ENCODE results near the gene MAP3K7CL.

Gene MAP3K7CL

DNA sequence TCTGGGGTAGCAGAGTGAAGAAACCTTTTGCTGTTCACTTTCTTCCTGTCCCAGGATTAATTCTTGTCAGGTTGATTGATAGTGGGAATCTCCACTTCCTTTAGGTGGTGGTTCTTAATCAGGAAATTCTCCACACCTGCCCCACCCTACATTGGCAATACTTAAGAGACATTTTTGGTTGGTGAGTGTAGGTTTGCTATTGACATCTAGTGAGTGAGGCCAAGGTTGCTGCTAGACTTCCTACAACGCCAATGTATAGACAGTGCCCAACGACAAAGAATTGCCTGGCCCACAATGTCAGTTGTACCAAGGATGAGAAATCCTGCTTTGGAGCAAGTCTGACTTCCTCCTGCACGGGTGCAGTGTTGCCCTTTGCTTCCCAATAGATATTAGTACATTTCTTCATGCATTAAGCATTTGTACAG, 38.5 kb downstream of the MAP3K7CL start:
- DNase-seq (ENCODE audit: low spot score) = no peak

DNA sequence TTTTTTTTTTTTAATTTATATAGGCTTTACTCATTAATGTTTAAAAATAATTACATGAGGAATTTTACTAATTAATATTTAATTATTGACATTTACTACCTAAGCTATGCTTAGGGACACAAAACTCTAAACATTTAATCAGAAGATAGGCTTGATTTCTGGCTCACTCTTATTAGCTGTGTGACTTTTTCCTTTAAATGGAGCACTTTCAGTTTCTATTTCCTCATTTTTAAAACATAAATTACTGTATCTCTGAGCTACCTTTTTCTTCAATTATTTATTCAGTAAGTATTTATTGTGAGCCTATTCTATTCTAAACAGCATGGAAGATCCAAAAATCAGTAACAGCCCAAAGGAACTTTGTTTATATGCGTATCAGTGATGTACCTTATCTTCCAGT, 40.5 kb downstream of the MAP3K7CL start:
- DNase-seq (ENCODE audit: low spot score) = no peak

DNA sequence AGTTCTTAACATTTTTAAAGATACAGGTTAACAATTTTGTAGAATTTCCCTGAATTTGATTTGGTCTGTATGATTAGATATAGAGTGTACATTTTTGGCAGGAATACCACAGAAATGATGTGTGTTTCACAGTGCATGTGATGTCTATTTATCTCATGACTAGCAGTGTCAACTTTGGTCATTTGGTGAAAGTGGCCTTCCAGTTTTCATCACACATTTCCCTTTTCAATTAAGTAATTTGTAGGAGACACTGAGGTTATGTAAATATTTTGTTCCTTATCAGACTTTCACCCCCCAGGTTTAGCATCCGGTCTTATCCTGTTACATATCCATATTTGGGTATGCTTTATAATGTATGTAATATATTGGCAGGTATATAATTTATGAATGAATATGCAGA, 41.8 kb downstream of the MAP3K7CL start:
- DNase-seq (ENCODE audit: low spot score) = no peak

DNA sequence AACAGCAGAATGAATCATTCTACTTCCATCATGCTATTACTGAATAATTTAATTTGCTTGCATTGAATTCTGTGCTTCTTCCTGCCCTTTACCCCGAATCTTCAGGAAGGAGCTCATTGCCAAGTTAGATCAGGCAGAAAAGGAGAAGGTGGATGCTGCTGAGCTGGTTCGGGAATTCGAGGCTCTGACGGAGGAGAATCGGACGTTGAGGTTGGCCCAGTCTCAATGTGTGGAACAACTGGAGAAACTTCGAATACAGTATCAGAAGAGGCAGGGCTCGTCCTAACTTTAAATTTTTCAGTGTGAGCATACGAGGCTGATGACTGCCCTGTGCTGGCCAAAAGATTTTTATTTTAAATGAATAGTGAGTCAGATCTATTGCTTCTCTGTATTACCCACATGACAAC, 44.2 kb downstream of the MAP3K7CL start:
- no peak for DNase-seq (ENCODE audit: low spot score)

DNA sequence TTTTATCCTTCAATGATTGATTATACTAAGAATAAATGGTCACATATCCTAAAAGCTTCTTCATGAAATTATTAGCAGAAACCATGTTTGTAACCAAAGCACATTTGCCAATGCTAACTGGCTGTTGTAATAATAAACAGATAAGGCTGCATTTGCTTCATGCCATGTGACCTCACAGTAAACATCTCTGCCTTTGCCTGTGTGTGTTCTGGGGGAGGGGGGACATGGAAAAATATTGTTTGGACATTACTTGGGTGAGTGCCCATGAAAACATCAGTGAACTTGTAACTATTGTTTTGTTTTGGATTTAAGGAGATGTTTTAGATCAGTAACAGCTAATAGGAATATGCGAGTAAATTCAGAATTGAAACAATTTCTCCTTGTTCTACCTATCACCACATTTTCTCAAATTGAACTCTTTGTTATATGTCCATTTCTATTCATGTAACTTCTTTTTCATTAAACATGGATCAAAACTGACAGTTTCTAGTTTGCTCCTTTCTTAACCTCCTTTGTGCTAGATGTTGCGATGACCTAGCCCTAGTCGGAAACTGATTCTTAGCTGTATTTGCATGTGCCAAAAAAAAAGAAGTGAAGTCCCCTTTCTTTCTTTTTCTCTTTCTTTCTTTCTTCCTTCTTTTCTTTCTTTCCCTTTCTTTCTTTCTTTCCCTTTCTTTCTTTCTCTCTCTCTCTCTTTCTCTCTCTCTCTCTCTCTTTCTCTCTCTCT, 45.1 kb downstream of the MAP3K7CL start:
- no peak for DNase-seq (ENCODE audit: low spot score)

DNA sequence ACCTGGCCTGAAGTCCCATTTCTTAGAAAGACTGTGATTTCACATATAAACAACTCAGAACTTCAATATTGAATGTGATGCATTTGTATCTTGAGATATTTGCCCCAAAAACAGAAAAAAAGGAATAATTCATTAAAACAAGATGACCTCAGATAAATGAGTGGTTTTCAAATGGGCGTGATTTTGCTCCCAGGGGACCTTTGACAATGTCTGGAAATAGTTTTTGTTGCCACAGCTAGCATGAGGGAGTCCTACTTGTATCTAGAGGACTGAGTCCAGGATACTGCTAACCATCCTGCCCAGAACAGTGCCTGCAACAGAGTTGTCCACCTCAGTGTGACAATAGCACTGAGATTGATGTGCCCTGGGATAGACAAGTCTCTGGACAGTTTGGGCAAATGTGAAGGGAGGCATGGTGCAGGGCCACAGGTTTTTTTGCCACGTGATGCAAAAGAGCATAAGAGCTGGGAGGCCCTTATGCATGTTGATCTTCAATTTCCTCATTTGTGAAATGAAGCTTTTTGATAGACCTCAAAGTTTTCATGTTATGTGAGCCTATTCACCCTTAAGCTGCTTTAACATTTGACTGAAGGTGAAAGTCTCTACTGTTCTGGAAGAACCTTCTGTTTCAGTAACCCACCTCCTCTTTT, 46.2 kb downstream of the MAP3K7CL start:
- DNase-seq (ENCODE audit: low spot score) = no peak

DNA sequence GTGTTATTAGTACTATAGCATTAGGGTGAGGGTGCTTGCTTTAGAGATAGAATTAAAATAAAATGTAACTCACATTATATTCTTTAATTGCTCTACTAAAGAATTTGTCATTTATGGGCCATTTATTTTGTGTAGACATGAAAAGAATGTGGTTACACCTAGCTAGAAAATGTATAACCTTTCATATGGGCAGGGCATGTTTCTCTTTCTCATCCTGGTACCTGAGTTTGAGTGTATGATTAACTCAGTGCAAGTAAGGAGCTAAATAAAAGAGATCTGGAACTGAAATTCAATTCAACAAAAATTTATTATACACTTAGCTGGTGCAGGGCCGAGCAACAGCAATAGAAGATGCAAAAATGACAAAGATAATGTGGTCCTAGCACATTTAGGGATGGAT, 47.4 kb downstream of the MAP3K7CL start:
- DNase-seq (ENCODE audit: low spot score) = no peak

DNA sequence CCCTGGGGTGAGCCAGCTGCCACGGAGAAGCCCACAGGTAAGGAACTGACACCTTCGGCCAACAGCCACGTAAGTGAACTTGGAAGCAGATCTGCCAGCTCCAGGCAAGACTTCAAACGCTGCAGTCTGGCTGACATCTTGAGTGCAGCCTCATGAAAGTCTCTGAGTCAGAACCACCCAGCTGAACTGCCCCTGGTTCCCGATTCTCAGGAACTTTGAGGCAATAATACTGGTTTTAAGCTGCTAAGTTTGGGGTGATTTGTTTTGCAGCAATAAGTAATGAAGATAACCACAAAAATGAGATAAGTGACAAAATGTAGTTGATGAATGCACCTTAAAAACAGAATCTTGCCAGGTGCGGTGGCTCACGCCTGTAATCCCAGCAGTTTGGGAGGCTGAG, 48.5 kb downstream of the MAP3K7CL start:
- no peak for DNase-seq (ENCODE audit: low spot score)

DNA sequence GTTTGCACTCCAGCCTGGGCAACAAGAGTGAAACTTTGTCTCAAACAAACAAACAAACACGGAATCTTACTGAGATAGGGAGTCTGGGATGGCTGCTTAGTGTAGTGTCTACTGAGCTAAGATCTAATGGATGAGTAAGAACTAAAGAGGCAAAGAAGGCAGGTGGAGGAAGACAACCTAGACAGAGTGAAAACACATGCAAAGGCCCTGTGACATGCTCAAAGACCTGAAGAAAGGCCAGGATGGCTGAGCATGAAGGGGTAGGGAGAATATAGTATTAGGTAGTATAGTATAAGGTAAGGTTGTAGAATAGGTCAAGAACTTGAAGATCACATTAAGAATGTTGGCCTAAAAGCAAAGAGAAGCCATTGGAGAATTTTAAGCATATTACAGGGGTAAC, 49.1 kb downstream of the MAP3K7CL start:
- DNase-seq (ENCODE audit: low spot score) = no peak

DNA sequence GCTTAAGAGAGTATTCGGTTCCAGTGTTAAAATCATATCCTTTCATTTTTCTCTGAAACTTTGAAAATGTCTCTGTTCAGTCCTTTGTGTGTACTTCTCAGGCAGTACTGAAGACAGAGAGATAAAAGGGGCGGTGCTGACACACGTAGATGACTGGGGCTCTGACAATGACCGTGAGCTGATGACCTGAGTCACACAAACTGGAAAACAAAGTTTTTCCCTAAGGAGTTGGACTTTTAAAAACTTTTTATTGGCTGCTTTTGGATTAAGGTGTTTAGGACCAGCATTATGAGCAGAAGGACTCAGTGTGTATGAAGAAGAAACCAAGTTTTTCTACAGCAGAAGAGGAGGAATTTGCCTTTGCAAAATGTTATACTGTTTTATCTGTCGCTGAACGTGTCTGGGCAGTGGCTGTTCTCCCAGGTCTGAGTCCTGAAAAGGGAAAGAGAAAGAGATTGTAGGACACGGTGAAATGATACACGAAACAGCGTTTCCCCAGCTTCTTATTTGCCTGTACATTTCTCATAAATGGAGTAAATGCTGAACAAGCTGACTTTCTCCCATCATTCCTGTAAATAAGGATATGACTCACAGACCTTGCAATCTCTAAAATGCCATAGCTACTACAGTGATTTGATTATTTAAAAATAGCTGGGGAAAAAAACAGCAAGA, 51.5 kb downstream of the MAP3K7CL start:
- DNase-seq (ENCODE audit: low spot score) = no peak

DNA sequence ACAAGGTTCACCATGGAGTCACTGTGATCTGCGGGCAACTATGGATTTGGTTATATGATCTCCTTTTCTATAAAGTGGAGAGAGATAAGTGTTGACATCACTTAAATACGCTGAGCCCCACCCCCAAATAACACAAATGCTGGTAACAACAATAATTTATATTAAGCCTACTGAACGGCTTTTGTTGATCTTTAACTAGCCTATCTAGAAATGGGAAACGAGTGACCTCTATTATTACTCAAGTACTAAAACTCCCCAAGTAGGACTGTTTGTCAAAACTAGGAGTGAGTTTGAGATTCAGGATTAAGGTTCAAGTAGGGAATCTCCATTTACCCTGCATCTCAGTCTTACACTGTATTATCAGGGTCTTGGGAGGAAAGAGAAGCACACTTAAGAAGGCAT, 52.2 kb downstream of the MAP3K7CL start:
- DNase-seq (ENCODE audit: low spot score) = no peak

DNA sequence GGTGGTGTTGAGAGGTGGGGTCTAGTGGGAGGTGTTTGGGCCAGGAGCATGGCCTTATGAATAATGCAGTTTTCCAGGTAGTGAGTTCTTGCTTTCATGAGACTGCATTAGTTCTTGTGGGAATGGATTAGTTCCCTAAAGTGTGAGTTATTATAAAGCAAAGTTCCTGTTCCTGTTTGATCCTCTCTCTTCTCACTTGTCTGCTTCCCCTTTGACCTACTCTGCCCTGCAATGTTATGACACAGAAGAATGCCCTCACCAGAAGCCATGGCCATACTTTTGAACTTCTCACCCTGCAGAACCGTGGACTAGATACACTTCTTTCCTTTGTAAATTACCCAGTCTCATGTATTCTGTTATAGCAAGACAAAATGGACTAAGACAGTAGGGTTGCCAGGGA, 53.6 kb downstream of the MAP3K7CL start:
- no peak for DNase-seq (ENCODE audit: low spot score)

DNA sequence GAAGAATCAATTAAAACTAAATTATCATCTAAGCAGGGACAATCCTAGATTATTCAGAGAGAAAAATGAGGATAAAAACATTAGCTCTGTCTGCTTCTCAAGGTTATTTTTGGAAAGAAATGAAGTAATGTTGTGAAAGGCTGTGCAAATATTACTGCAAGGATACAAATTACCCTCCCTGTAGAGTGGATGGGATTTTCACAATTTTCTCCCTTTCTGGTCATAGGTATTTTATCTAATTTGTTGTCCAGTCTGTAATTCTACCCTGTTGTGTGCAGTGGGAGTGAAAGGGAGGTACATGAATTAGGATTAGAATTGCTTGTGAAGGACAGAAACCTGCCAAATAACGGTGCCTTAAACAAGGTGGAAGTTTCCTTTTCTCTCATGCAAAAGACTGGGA, 54.7 kb downstream of the MAP3K7CL start:
- DNase-seq (ENCODE audit: low spot score) = no peak

DNA sequence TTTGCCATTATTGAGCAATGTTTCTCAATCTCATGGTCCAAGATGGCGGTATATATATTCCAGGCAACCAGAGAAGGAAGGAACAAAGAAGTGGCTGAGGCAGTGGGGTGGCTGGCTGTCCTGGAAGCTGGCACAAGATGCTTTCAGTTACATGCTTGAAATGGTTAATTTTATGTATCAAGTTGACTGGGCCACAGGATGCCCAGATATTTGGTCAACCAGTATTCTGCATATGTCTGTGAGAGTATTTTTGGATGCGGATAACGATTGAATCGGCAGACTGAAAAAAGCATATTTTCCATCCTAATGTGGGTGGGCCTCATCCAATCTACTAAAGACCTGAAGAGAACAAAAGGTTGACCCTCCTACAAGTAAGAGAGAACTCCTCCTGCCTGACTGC, 55.2 kb downstream of the MAP3K7CL start:
- DNase-seq (ENCODE audit: low spot score) = no peak

DNA sequence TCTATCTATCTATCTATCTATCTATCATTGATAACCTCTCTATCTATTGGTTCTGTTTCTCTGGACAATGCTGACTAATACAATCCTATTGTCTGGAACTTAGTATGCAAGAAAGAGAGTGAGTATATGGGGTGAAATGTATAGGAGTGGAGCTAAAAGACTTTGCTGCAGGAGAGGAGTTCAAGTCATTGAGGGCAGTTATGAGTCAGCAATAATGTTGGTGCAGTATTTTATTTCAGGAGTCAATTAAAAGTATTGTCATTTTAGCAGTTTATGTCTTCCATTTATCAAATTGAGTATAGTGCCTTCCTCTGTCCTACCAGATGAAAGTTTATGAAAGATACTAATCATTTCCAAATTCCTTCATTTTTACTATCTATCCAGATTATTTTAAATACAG, 55.8 kb downstream of the MAP3K7CL start:
- DNase-seq (ENCODE audit: low spot score) = no peak

DNA sequence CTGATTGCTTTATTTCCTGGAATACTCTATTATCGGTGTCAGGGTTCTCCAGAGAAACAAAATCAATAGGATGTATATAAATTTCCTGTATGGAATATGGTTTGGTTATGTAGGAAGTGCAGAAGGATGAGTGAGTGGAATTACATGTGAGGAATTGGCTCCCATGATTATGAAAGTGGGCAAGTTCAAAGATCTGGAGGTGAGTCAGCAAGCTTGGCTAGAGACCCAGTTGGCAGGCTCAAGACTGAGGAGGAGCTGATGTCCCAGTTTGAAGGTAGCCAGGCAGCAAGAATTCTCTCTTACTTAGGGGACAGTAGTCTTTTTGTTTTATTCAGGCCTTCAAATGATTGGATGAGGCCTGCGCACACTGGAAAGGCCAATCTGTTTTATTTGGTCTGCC, 57.5 kb downstream of the MAP3K7CL start:
- DNase-seq (ENCODE audit: low spot score) = no peak

DNA sequence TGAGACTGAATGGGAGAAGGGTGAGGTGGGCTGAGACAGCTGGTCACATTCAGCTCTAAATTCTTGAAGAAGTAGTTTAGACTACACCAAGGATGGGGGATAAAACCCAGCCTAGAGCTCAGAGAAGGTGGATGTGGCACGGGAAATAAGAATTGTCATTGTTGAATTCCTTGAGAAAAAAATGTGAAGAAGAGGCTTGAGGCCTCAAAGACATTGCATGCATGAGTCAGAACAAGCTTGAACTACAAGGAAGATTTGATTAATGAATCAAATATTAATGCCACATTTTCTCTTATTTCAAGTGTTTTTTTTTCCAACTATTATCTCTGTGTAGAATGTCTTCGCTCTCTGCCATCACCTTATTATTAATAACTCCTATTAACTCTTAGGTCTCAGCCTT, 58.9 kb downstream of the MAP3K7CL start:
- no peak for DNase-seq (ENCODE audit: low spot score)

DNA sequence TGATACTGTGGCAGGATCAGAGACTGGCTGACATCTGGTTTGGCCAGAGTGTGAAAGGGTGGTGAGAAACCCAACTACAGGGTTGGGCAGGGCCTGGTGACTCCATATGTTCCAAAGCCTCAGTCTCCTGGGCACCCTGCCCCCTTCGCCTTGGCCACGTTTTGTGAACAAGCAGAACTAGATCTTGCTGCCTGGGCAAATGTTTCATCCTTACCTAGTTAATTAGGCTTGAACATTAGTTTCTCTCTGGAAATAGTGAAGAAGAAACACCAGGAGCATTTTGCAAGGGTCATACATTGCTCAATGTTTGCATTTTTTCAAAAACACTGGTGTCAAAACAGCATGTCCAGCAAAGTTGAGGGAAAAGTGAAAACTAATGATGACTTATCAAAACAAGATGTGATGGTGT, 60.5 kb downstream of the MAP3K7CL start:
- DNase-seq (ENCODE audit: low spot score) = no peak

DNA sequence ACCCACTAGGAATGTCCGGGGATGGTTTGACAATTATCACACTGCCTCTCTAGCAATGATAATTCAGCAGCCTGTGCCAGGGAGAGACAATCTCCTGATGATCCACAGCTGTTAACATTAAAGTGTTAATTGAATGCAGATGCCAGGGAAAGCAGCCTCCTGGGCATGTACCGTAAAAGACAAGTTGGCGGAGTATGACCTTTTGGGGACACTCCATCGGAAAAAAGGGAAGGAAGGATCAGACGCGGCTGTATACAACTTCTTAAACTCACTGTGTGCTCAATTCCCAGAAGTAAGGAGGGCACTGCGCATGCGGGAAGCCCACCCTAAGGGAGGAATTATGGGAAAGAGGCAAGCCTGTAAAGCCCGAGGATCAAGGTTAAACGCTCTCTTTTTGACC, 62.6 kb downstream of the MAP3K7CL start:
- no peak for DNase-seq (ENCODE audit: low spot score)

DNA sequence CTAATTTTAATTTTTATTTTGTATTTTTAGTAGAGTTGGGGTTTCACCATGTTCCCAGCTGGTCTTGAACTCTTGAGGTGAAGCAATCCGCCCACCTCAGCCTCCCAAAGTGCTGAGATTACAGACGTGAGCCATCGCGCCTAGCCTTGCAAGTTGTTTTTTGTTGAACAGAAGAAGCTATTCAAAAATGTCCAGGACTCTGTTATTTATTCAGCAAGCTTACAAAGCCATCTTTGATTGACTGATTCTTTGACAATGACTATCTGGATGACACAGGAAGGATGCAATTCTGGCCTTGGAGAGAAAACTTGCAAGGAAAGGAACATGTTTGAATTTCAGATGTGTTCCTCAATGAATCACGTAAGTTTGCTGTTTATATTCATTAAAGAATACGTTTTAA, 63.5 kb downstream of the MAP3K7CL start:
- DNase-seq (ENCODE audit: low spot score) = no peak

DNA sequence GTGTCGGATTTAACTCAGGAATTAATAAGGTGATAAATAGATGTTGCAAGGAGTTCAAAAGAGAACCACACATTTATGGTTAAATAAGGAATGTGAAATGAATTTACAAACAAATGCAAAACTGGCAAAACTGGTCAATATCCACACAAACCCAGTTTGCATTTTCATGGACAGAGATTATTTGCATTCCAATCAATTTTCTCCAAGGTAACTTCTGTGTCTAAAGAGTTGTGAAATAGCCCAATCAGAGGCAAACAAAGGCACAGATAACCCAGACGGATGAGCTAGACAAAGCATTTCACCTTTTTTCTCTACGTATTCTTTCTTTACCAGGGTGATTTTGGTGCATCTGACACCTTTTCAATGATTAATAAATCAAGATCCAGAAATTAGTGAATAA, 63.9 kb downstream of the MAP3K7CL start:
- no peak for DNase-seq (ENCODE audit: low spot score)

DNA sequence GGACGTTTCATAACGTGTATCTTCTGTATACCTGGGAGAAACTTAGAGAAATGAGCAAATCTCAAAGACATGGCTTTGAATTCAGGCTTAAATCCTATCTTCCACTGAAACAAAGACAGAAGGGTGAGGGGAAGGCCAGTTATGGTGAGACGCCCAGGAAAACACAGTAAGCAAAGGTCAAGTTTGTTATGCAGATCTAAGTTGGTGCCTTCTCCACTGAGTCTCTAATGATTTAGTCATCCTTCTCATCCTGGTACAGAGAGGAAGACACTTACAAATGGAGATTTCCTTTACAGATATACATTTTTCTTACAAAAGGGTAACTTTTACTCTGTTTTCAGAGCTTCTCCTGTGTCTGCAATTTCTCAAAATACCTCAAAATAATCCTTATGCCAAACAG, 64.4 kb downstream of the MAP3K7CL start:
- no peak for DNase-seq (ENCODE audit: low spot score)

DNA sequence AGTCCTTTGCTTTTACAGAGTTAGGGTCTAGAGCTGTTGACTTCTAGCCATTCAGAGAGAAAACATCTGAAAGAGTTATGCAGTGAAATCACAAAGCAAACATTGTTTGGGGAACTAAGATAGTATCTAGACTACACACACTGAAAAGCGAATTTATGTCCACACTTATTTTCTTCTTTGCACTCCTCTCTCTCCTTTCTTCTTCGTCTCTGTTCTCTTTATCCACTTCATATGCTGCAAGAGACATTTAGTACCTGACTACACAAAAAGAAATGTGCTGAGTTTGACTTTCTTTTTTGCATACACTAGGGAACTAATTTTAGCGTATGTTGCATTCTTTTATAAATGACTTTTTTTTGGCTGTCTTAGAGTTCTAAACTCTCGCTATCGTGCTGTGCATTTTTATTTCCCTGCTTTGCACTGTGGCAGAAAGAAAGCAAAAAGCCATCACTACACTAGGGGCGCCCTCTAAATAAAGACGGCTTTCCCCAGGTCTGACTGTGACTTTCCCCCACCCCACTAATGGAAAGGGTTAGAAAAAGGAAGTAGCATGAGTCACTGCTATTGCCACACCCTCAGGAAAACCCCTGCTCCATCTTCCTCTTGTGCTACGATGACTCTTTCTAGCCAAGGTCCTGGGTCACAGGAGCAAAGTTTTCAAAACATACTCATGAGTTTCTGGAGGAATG, 65.7 kb downstream of the MAP3K7CL start:
- DNase-seq (ENCODE audit: low spot score) = peak; percentile 89
